Calu3 (cell line): ENCODE results near the gene COL20A1. TPM values are rescaled to one million over a fixed set of nuclear protein-coding genes. Genes with fewer than 3 reads are reported as not detected.

Experiments used
- BruUV-seq: library from RNA; stranded (reverse); fragments of 400-500 nt; replicated peaks from 2 replicates; lab custom pipeline; 2021; lab: Mats Ljungman, UMichigan
- CTCF ChIA-PET: fragments of 300-600 bp; sonication (Branson Sonifier 250); formaldehyde crosslinking; loops from one replicate; lab custom pipeline; 2022; ENCODE audit warnings: antibody characterized with exemption; lab: Charles Lee
- DNase-seq: peaks from one replicate; pipeline ENCODE4 v3.0.0; 2022
- H3K27ac Mint-ChIP-seq: one replicate; pipeline ENCODE4 v1.8.0; 2022; ENCODE audit warnings: mixed read lengths; ENCODE audit not compliant: unreplicated experiment
- H3K27me3 Mint-ChIP-seq: one replicate; pipeline ENCODE4 v1.8.0; 2022; ENCODE audit warnings: mixed read lengths; ENCODE audit not compliant: unreplicated experiment
- H3K36me3 Mint-ChIP-seq: one replicate; pipeline ENCODE4 v1.8.0; 2022; ENCODE audit warnings: mild to moderate bottlenecking, moderate library complexity, mixed read lengths; ENCODE audit not compliant: insufficient read depth, unreplicated experiment
- H3K4me1 Mint-ChIP-seq: one replicate; pipeline ENCODE4 v1.8.0; 2022; ENCODE audit warnings: mild to moderate bottlenecking, low read depth, mixed read lengths; ENCODE audit not compliant: unreplicated experiment
- H3K4me3 Mint-ChIP-seq: one replicate; pipeline ENCODE4 v1.8.0; 2022; ENCODE audit warnings: mild to moderate bottlenecking, low read depth, moderate library complexity, mixed read lengths; ENCODE audit not compliant: unreplicated experiment
- H3K9me3 Mint-ChIP-seq: one replicate; pipeline ENCODE4 v1.8.0; 2022; ENCODE audit warnings: low read depth, mixed read lengths; ENCODE audit not compliant: unreplicated experiment
- intact Hi-C: fragments of 100-400 bp; cut with micrococcal nuclease; formaldehyde crosslinking; loops from one replicate; pipeline ENCODE4 v1.10.0; 2022; ENCODE audit not compliant: unreplicated experiment
- total RNA-seq: library from RNA; stranded (reverse); gene quantifications from 2 replicates; pipeline ENCODE4 v1.2.3, GENCODE V29; 2022
- TF ChIP-seq, protein P1 (sequence below): fragments of 200-600 bp; IDR thresholded peaks from one replicate; pipeline ENCODE4 v1.8.0; 2022; ENCODE audit warnings: antibody characterized with exemption; ENCODE audit not compliant: unreplicated experiment

Gene COL20A1
- total RNA-seq, 1 experiment from 2014 or later, result not detected

DNA sequence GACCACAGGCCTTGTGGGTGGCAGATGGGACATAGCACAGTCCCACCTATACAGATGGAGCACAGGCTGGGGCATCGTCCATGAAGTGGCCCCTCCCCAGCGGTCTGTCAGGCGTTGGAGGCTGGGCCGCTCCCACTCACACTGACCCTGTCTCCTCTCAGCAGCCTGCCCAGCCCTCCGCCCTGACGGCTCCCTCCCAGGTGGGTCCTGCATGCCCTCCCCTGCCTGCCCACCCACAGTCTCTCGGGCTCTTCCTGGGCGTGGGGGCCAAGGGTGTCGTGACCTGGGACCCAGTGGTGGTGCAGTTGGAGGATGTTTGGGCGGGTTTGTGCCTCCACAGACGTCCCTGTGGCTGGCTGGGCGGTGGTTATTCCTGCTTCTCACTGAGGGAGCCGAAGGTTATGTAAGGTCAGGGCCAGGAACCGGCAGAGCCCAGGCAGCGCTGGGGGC lies 22.3 kb downstream of the COL20A1 start:
- no peak overlapping the region for H3K4me3 Mint-ChIP-seq
- BruUV-seq, result no TSS peak
- CTCF ChIA-PET, result no interaction called here
- peaks cover 9% of the 10 kb centered on the region for H3K36me3 Mint-ChIP-seq
- H3K27me3 Mint-ChIP-seq, result peaks cover 98% of the 10 kb centered on the region
- intact Hi-C loops, result no loop called here
- H3K9me3 Mint-ChIP-seq, result no peaks in the 10 kb centered on the region
- no peak overlapping the region for H3K27ac Mint-ChIP-seq
- no peak for DNase-seq
- H3K4me1 Mint-ChIP-seq, result no peaks in the 10 kb centered on the region
- TF ChIP-seq, protein P1, sequence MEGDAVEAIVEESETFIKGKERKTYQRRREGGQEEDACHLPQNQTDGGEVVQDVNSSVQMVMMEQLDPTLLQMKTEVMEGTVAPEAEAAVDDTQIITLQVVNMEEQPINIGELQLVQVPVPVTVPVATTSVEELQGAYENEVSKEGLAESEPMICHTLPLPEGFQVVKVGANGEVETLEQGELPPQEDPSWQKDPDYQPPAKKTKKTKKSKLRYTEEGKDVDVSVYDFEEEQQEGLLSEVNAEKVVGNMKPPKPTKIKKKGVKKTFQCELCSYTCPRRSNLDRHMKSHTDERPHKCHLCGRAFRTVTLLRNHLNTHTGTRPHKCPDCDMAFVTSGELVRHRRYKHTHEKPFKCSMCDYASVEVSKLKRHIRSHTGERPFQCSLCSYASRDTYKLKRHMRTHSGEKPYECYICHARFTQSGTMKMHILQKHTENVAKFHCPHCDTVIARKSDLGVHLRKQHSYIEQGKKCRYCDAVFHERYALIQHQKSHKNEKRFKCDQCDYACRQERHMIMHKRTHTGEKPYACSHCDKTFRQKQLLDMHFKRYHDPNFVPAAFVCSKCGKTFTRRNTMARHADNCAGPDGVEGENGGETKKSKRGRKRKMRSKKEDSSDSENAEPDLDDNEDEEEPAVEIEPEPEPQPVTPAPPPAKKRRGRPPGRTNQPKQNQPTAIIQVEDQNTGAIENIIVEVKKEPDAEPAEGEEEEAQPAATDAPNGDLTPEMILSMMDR, result no peak

DNA sequence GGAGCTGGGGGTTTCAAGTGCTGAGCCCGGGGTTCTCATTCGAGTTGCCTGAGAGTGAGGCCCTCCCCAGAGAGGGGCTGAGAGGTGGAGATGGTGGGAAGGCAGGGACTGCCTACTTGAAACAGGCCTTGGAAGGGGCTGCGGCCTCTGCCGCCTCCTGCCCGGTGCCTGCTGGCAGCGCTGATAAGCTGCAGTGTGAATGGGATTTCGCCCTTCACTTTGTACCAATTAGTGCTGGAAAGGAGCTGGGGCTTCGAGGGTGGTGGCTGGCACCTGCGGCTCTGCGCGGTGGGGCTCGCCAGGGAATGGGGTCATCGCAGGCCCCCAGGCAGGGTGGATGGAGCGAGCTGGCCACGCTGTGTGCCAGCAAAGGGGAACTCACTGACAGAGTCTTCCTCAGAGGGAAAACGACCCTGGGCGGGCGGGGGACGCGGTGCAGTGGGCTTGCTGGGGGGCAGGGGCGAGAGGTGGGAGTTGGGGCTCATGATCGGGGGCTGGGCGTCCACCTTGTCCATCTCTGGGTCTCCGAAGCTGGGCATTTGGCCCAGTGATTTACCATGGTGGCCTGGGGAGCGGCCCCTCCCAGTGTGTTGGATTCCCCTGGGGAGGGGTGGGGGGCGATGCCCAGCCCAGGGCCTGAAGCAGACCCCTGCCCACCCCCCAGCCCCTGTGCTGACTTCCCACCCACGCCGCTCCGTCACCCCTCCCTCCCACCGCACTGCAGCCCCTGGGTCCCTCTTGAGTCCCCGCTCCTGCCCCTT lies 22.9 kb downstream of the COL20A1 start:
- Mint-ChIP-seq H3K27me3 (peaks cover 98% of the 10 kb centered on the region), H3K36me3 (peaks cover 9% of the 10 kb centered on the region), H3K9me3 (no peaks in the 10 kb centered on the region), H3K4me3 (no peak overlapping the region), H3K4me1 (no peaks in the 10 kb centered on the region), H3K27ac (no peak overlapping the region)
- intact Hi-C loops, result no loop called here
- no peak for DNase-seq
- CTCF ChIA-PET, result no interaction called here
- BruUV-seq, result no TSS peak
- TF ChIP-seq, protein P1, result no peak

DNA sequence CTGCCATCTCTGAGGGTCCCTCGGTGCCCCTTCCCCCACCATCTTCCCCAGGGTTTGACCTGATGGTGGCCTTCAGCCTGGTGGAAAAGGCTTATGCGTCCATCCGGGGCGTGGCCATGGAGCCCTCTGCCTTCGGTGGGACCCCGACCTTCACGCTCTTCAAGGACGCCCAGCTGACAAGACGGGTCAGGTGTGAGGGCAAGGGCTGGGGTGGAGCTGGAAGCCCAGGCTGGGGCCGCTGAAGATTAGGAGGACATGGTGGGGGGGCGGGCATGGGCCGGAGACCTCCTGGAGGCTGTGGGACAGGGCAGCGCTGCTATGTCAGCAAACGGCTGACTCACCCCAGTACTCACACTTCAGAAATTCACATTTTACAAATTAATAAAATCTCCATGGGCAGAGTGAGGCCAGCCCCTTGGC lies 23.5 kb downstream of the COL20A1 start:
- intact Hi-C loops, result no loop called here
- H3K36me3 Mint-ChIP-seq, result peaks cover 14% of the 10 kb centered on the region
- H3K4me3 Mint-ChIP-seq, result no peak overlapping the region
- H3K4me1 Mint-ChIP-seq, result no peaks in the 10 kb centered on the region
- TF ChIP-seq, protein P1, result no peak
- no peak overlapping the region for H3K27ac Mint-ChIP-seq
- no peaks in the 10 kb centered on the region for H3K9me3 Mint-ChIP-seq
- no peak for DNase-seq
- peaks cover 98% of the 10 kb centered on the region for H3K27me3 Mint-ChIP-seq
- CTCF ChIA-PET, result interaction anchor here (0.6 kb wide), 1 partner anchor 687 kb away, joined by 4 read pairs; no protein-coding TSS in a partner anchor
- no TSS peak for BruUV-seq

DNA sequence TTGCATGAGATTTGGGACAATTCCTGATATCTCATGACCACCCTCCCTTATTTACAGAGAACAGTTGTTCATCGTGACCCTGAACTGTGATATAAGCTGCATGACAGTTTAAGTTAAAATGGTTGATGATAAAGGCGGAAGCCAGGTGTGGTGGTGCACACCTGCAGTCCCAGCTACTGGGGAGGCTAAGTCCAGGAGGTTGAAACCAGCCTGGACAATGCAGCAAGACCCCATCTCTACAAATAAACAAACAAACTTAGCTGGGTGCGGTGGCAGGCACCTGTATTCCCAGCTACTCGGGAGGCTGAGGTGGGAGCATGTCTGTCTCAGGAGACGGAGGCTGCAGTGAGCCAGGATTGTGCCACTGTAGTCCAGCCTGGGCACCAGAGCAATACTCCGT lies 24.1 kb downstream of the COL20A1 start:
- Mint-ChIP-seq H3K36me3 (peaks cover 14% of the 10 kb centered on the region), H3K4me3 (no peak overlapping the region), H3K4me1 (no peaks in the 10 kb centered on the region), H3K9me3 (no peaks in the 10 kb centered on the region), H3K27ac (no peak overlapping the region), H3K27me3 (peaks cover 98% of the 10 kb centered on the region)
- no TSS peak for BruUV-seq
- no peak for DNase-seq
- CTCF ChIA-PET, result interaction anchor here (0.6 kb wide), 1 partner anchor 687 kb away, joined by 4 read pairs; no protein-coding TSS in a partner anchor
- TF ChIP-seq, protein P1, result no peak
- intact Hi-C loops, result no loop called here
